Measurements from ENCODE around the gene CLASRP. TPM values are rescaled to one million over a fixed set of nuclear protein-coding genes. Genes with fewer than 3 reads are reported as not detected.

The CLASRP gene
- total and polyA plus RNA-seq, 9 of the 15 experiments (the other 6 are each of a cell fraction or from before 2014, with no cell fraction given), result 0.94 to 86.3 (median 44.0) TPM

DNA sequence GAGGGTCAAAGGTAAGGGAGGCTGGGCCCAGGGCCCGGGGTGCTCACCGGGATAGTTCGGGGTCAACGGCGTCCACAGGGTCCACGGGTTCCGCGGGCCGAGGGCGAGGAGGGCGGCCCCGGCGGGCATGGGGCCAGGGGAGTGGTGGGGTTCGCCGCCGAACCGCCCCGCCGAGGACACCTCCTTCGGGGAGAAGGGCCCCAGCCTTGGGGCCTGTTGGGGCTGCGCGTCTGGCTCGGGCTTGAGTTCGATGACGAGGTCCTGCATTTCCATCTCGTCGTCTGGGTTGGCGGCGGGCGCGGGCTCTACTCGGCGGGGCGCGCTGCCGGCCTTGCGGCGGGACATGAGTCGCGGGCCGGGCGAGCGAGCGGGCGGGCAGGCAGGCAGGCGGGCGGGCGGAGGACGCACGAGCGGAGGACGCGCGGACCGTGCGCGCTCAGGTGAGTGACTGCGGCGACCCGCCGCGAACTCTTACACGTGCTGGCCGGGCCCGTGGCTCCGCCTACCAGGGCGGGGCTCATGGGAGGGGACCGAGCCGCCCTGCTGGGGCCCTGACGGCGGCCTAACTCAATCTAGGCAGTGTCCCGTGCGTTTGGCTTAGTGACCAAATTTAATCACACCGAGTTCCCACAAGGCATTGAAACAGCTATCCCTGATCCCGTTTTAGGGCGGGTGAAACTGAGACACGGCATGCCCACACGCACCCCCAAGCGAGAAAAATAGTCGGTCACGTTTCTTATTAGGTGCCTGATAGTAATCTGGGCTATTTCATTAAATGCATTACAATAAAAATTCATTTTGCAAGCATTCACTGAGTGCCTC, 37.4 kb downstream of the CLASRP start, which contains the start of gene ZNF296 (continued):
- TF ChIP-seq, protein P1, sequence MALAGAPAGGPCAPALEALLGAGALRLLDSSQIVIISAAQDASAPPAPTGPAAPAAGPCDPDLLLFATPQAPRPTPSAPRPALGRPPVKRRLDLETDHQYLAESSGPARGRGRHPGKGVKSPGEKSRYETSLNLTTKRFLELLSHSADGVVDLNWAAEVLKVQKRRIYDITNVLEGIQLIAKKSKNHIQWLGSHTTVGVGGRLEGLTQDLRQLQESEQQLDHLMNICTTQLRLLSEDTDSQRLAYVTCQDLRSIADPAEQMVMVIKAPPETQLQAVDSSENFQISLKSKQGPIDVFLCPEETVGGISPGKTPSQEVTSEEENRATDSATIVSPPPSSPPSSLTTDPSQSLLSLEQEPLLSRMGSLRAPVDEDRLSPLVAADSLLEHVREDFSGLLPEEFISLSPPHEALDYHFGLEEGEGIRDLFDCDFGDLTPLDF (CRISPR knock-in tag; IDR thresholded peaks at IDR 0.05), result no peak
- TF ChIP-seq, protein P2, sequence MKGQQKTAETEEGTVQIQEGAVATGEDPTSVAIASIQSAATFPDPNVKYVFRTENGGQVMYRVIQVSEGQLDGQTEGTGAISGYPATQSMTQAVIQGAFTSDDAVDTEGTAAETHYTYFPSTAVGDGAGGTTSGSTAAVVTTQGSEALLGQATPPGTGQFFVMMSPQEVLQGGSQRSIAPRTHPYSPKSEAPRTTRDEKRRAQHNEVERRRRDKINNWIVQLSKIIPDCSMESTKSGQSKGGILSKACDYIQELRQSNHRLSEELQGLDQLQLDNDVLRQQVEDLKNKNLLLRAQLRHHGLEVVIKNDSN (CRISPR knock-in tag; IDR thresholded peaks at IDR 0.05), result peak; percentile 59; the same call in 1 of the 2 replicates
- no peak for TF ChIP-seq FOXA1 (IDR thresholded peaks at IDR 0.05; ENCODE audit: borderline replicate concordance)
- TF ChIP-seq KLF1 (tag; IDR thresholded peaks at IDR 0.05), result peak; percentile 58; the same call in 1 of the 2 replicates
- TF ChIP-seq, protein P3, sequence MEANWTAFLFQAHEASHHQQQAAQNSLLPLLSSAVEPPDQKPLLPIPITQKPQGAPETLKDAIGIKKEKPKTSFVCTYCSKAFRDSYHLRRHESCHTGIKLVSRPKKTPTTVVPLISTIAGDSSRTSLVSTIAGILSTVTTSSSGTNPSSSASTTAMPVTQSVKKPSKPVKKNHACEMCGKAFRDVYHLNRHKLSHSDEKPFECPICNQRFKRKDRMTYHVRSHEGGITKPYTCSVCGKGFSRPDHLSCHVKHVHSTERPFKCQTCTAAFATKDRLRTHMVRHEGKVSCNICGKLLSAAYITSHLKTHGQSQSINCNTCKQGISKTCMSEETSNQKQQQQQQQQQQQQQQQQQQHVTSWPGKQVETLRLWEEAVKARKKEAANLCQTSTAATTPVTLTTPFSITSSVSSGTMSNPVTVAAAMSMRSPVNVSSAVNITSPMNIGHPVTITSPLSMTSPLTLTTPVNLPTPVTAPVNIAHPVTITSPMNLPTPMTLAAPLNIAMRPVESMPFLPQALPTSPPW (CRISPR knock-in tag; IDR thresholded peaks at IDR 0.05), result peak; percentile 27; the same call in 1 of the 2 replicates
- TF ChIP-seq SMAD1 (IDR thresholded peaks at IDR 0.05; ENCODE audit: low read depth, low read length, partially characterized antibody), result no peak
- TF ChIP-seq RBM22 (IDR thresholded peaks at IDR 0.05; ENCODE audit: low read depth, low read length, poor library complexity, severe bottlenecking), result peak; percentile 15
- no peak; the same call in 1 of the 2 replicates for TF ChIP-seq NR2C1 (IDR thresholded peaks at IDR 0.05)
- no peak for TF ChIP-seq NR2C1 (tag; IDR thresholded peaks at IDR 0.05)
- TF ChIP-seq HCFC1 (IDR thresholded peaks at IDR 0.05; ENCODE audit: low read depth, low read length), result no peak
- TF ChIP-seq CXXC5 (CRISPR knock-in tag; IDR thresholded peaks at IDR 0.05), result peak; percentile 98
- TF ChIP-seq, protein P4, sequence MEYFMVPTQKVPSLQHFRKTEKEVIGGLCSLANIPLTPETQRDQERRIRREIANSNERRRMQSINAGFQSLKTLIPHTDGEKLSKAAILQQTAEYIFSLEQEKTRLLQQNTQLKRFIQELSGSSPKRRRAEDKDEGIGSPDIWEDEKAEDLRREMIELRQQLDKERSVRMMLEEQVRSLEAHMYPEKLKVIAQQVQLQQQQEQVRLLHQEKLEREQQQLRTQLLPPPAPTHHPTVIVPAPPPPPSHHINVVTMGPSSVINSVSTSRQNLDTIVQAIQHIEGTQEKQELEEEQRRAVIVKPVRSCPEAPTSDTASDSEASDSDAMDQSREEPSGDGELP (CRISPR knock-in tag; IDR thresholded peaks at IDR 0.05; ENCODE audit: borderline replicate concordance), result peak; percentile 50; the same call in 1 of the 2 replicates
- peak; percentile 80 for TF ChIP-seq ZFX (CRISPR knock-in tag; IDR thresholded peaks at IDR 0.05)
- peak in 1 of 2 experiments; percentile 34; a peak in 1 of 4 replicates for TF ChIP-seq FOXK2 (conservative IDR thresholded peaks at IDR 0.05 in 1 of 2, IDR thresholded peaks at IDR 0.05 in 1 of 2; ENCODE audit: low read depth in 2 of 2)
- TF ChIP-seq, protein P5, sequence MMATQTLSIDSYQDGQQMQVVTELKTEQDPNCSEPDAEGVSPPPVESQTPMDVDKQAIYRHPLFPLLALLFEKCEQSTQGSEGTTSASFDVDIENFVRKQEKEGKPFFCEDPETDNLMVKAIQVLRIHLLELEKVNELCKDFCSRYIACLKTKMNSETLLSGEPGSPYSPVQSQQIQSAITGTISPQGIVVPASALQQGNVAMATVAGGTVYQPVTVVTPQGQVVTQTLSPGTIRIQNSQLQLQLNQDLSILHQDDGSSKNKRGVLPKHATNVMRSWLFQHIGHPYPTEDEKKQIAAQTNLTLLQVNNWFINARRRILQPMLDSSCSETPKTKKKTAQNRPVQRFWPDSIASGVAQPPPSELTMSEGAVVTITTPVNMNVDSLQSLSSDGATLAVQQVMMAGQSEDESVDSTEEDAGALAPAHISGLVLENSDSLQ (IDR thresholded peaks at IDR 0.05), result peak; percentile 73
- peak; percentile 93 for TF ChIP-seq L3MBTL2 (IDR thresholded peaks at IDR 0.05)
- peak; percentile 63; the same call in 1 of the 2 replicates for TF ChIP-seq HDAC8 (tag; IDR thresholded peaks at IDR 0.05)
- peak; percentile 23; the same call in 1 of the 2 replicates for TF ChIP-seq EP400 (IDR thresholded peaks at IDR 0.05)
- no peak for TF ChIP-seq HNRNPK (IDR thresholded peaks at IDR 0.05; ENCODE audit: low read depth, low read length, poor library complexity, severe bottlenecking)
- peak in 1 of 2 experiments; percentile 72; a peak in 2 of 4 replicates for TF ChIP-seq RCOR1 (IDR thresholded peaks at IDR 0.05; ENCODE audit: borderline replicate concordance in 1 of 2, low read depth in 2 of 2, low read length in 2 of 2)
- 0 out of 2 replicates have a peak, but pooled peaks have one; percentile 34 for TF ChIP-seq SMARCE1 (IDR thresholded peaks at IDR 0.05)
